ENCODE data around the gene SULT1A3.
"Not testable (repeated sequence)": the region's sequence is repeated elsewhere in the genome, so short reads cannot be mapped to it uniquely, and the experiment has no call there.

The SULT1A3 gene

GRCh38 chr16:30184891-30185682 lies 14.0 kb upstream of the SULT1A3 start:
- no peak for TF ChIP-seq GATA2 (IDR thresholded peaks at IDR 0.05; ENCODE audit: low read depth, low read length)
- TF ChIP-seq GATA3 (IDR thresholded peaks at IDR 0.05; ENCODE audit: low read depth, low read length), result no peak

GRCh38 chr16:30185683-30186421 lies 13.2 kb upstream of the SULT1A3 start:
- TF ChIP-seq GATA2 (IDR thresholded peaks at IDR 0.05; ENCODE audit: low read depth, low read length) (no peak), GATA3 (IDR thresholded peaks at IDR 0.05; ENCODE audit: low read depth, low read length) (no peak)

GRCh38 chr16:30186444-30186781 lies 12.6 kb upstream of the SULT1A3 start:
- TF ChIP-seq GATA2 (IDR thresholded peaks at IDR 0.05; ENCODE audit: low read depth, low read length), result no peak
- no peak for TF ChIP-seq GATA3 (IDR thresholded peaks at IDR 0.05; ENCODE audit: low read depth, low read length)

GRCh38 chr16:30186782-30187555 lies 12.1 kb upstream of the SULT1A3 start:
- TF ChIP-seq GATA2 (IDR thresholded peaks at IDR 0.05; ENCODE audit: low read depth, low read length) (no peak), GATA3 (IDR thresholded peaks at IDR 0.05; ENCODE audit: low read depth, low read length) (no peak)

GRCh38 chr16:30187556-30187865 lies 11.5 kb upstream of the SULT1A3 start:
- TF ChIP-seq GATA3 (IDR thresholded peaks at IDR 0.05; ENCODE audit: low read depth, low read length) (no peak), GATA2 (IDR thresholded peaks at IDR 0.05; ENCODE audit: low read depth, low read length) (no peak)

- TF ChIP-seq GATA2 (IDR thresholded peaks at IDR 0.05; ENCODE audit: low read depth, low read length) (no peak), GATA3 (IDR thresholded peaks at IDR 0.05; ENCODE audit: low read depth, low read length) (no peak)
These were observed 11.0 kb upstream of the SULT1A3 start for GRCh38 chr16:30187971-30188561.

GRCh38 chr16:30193615-30194014 lies 5.4 kb upstream of the SULT1A3 start, which contains the start of the genes BOLA2B and SLX1A:
Gene BOLA2B, minus strand, starts transcription at chr16:30193666. Its CDS starts 71 bp downstream, at chr16:30193595.
Gene SLX1A, plus strand, starts transcription at chr16:30193875. Its CDS starts 210 bp downstream, at chr16:30194085.
- TF ChIP-seq GATA2, GATA3 (IDR thresholded peaks at IDR 0.05; ENCODE audit: low read depth, low read length): not testable (repeated sequence)

- not testable (repeated sequence) for TF ChIP-seq GATA2, GATA3 (IDR thresholded peaks at IDR 0.05; ENCODE audit: low read depth, low read length)
These were observed 49.3 kb downstream of the SULT1A3 start, which contains the start of gene NPIPB13 for GRCh38 chr16:30248379-30248778. Gene NPIPB13, minus strand, starts transcription at chr16:30248479. Its CDS starts 2,906 bp downstream, at chr16:30245573.

Measured in SH-SY5Y (cell line).